Heart left ventricle (tissue), 13 donors: ENCODE results near the gene RNF224.

Experiments used
- POLR2A ChIP-seq, 2 donors: fragments of 450-650 bp; IDR thresholded peaks; one replicate each; pipeline ENCODE4 v1.6.1; 2017; ENCODE audit warnings: antibody characterized with exemption in 2 of 2, mild to moderate bottlenecking in 2 of 2, moderate library complexity in 2 of 2
- TF ChIP-seq, protein P1 (sequence below), 12 donors: fragments of 200-600 bp; sonication (generic) in 4 of 12; IDR thresholded peaks; one replicate each; pipeline versions ENCODE4 v1.5.0 to v1.8.0; 2018 to 2022; ENCODE audit warnings: antibody characterized with exemption in 12 of 12, mild to moderate bottlenecking in 5 of 12
- donor health status: ischemic (EF 13 %, LVEDD 7.1; RV severe dilation, severe dysfunction).
- donor health status: DM: no; HTN: yes; CAD: no.
- donor health status: DM: no; HTN: no; CAD: no.
- donor health status: ischemic (EF 25% LVEDD 6.9; RV normal size, moderate dysfunction).
- donor health status: ischemic (EF 25% LVEDD 5.7; RV mildly dilated, moderate dysfunction).
- donor health status: ischemic (EF 35%, LVEDD 5.7; RV mildly dilated, moderate dysfunction).
- donor health status: nonischemic (EF 11% LVEDD 7.7; RV severe dilation, severe dysfunction).
- donor health status: DM: yes; HTN: yes; CAD: no.
- donor health status: PGD.
- donor health status: ischemic (EF 29% LVEDD 5.4; RV normal size, mild dysfunction).
- donor health status: nonischemic (EF 23%, LVEDD 6.1; RV moderate dilation, normal function).

- TF ChIP-seq, protein P1, sequence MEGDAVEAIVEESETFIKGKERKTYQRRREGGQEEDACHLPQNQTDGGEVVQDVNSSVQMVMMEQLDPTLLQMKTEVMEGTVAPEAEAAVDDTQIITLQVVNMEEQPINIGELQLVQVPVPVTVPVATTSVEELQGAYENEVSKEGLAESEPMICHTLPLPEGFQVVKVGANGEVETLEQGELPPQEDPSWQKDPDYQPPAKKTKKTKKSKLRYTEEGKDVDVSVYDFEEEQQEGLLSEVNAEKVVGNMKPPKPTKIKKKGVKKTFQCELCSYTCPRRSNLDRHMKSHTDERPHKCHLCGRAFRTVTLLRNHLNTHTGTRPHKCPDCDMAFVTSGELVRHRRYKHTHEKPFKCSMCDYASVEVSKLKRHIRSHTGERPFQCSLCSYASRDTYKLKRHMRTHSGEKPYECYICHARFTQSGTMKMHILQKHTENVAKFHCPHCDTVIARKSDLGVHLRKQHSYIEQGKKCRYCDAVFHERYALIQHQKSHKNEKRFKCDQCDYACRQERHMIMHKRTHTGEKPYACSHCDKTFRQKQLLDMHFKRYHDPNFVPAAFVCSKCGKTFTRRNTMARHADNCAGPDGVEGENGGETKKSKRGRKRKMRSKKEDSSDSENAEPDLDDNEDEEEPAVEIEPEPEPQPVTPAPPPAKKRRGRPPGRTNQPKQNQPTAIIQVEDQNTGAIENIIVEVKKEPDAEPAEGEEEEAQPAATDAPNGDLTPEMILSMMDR (IDR thresholded peaks at IDR 0.05): peak in 9 of 12 donors; percentile 16 to 42 (median 29)
- peak in 1 of 2 donors; percentile 95 for TF ChIP-seq POLR2A (IDR thresholded peaks at IDR 0.05)
Observed at GRCh38 chr9:137188490-137189296, 38.6 kb upstream of the RNF224 start, which contains the start of the genes ANAPC2 and SSNA1.
